CD4-positive, alpha-beta memory T cell (primary cell): ENCODE data around the gene GAB4. TPM values are rescaled to one million over a fixed set of nuclear protein-coding genes. Genes with fewer than 3 reads are reported as not detected.
"Not testable (repeated sequence)": the region's sequence is repeated elsewhere in the genome, so short reads cannot be mapped to it uniquely, and the experiment has no call there.

ENCODE experiments used
- CTCF ChIA-PET: fragments of 350-600 bp; sonication (Branson Sonifier 250); formaldehyde crosslinking; loops from one replicate; lab custom pipeline; 2021; ENCODE audit warnings: inconsistent platforms; ENCODE audit not compliant: partially characterized antibody; lab: Charles Lee
- POLR2A ChIA-PET: fragments of 350-600 bp; sonication (Branson Sonifier 250); formaldehyde crosslinking; loops from one replicate; lab custom pipeline; 2021; ENCODE audit not compliant: partially characterized antibody; lab: Charles Lee
- DNase-seq, 5 donors: peaks; one replicate each; pipeline versions ENCODE4 v3.0.0 to v3.0.0-alpha.2; 2020 to 2022; ENCODE audit warnings: mixed read lengths in 1 of 5
- H3K27ac ChIP-seq: one replicate; pipeline ENCODE4 v1.7.0; 2013; ENCODE audit warnings: low read depth, low read length
- H3K27me3 ChIP-seq: 2 replicates; pipeline ENCODE4 v1.7.0; 2013; ENCODE audit warnings: mild to moderate bottlenecking, low read length, moderate library complexity; ENCODE audit not compliant: insufficient read depth
- H3K36me3 ChIP-seq: 2 replicates; pipeline ENCODE4 v1.7.0; 2013; ENCODE audit warnings: mild to moderate bottlenecking, low read length, moderate library complexity; ENCODE audit not compliant: insufficient read depth
- H3K4me1 ChIP-seq: 2 replicates; pipeline ENCODE4 v1.7.0; 2013; ENCODE audit warnings: mild to moderate bottlenecking, low read length, moderate library complexity; ENCODE audit not compliant: insufficient read depth
- H3K4me3 ChIP-seq, 2 donors: one replicate each; pipeline ENCODE4 v1.7.0; 2013; ENCODE audit warnings: low read length in 2 of 2, mild to moderate bottlenecking in 1 of 2
- H3K9me3 ChIP-seq, 2 donors: one replicate each; pipeline ENCODE4 v1.7.0; 2013; ENCODE audit warnings: low read length in 2 of 2, control low read depth in 1 of 2; ENCODE audit not compliant: control insufficient read depth in 1 of 2
- H3K27ac Mint-ChIP-seq, 7 donors: one replicate each; pipeline ENCODE4 v1.8.0; 2020 to 2021; ENCODE audit warnings: mixed read lengths in 7 of 7, mild to moderate bottlenecking in 6 of 7, inconsistent platforms in 3 of 7, moderate library complexity in 3 of 7
- H3K27me3 Mint-ChIP-seq, 2 donors: one replicate each; pipeline ENCODE4 v1.8.0; 2020 to 2021; ENCODE audit warnings: mixed read lengths in 2 of 2
- H3K36me3 Mint-ChIP-seq, 2 donors: one replicate each; pipeline ENCODE4 v1.8.0; 2020 to 2021; ENCODE audit warnings: mixed read lengths in 2 of 2, inconsistent platforms in 1 of 2, mild to moderate bottlenecking in 1 of 2
- H3K4me1 Mint-ChIP-seq, 4 donors: one replicate each; pipeline ENCODE4 v1.8.0; 2020 to 2021; ENCODE audit warnings: mixed read lengths in 4 of 4, mild to moderate bottlenecking in 1 of 4
- H3K4me3 Mint-ChIP-seq, 8 donors: one replicate each; pipeline ENCODE4 v1.8.0; 2020 to 2021; ENCODE audit warnings: mixed read lengths in 8 of 8, mild to moderate bottlenecking in 7 of 8, moderate library complexity in 6 of 8, inconsistent platforms in 3 of 8
- H3K9me3 Mint-ChIP-seq, 8 donors: one replicate each; pipeline ENCODE4 v1.8.0; 2020 to 2021; ENCODE audit warnings: mixed read lengths in 8 of 8, mild to moderate bottlenecking in 5 of 8, inconsistent platforms in 3 of 8, moderate library complexity in 1 of 8
- intact Hi-C: fragments of 100-400 bp; cut with micrococcal nuclease; formaldehyde crosslinking; loops from one replicate; pipeline ENCODE4 v1.15.1; 2023
- polyA plus RNA-seq, 2 donors: library from polyadenylated mRNA; unstranded; fragments of 300-500 nt; fragmentation: Illumina TruSeq; gene quantifications; one replicate each; pipeline ENCODE4 v1.2.3, GENCODE V29; 2021
- total RNA-seq, 2 experiments: library from RNA; stranded (reverse); gene quantifications; one replicate each; pipeline ENCODE4 v1.2.3, GENCODE V29; 2021

GAB4 gene
- total and polyA plus RNA-seq, 4 experiments from 2014 or later: not detected

DNA sequence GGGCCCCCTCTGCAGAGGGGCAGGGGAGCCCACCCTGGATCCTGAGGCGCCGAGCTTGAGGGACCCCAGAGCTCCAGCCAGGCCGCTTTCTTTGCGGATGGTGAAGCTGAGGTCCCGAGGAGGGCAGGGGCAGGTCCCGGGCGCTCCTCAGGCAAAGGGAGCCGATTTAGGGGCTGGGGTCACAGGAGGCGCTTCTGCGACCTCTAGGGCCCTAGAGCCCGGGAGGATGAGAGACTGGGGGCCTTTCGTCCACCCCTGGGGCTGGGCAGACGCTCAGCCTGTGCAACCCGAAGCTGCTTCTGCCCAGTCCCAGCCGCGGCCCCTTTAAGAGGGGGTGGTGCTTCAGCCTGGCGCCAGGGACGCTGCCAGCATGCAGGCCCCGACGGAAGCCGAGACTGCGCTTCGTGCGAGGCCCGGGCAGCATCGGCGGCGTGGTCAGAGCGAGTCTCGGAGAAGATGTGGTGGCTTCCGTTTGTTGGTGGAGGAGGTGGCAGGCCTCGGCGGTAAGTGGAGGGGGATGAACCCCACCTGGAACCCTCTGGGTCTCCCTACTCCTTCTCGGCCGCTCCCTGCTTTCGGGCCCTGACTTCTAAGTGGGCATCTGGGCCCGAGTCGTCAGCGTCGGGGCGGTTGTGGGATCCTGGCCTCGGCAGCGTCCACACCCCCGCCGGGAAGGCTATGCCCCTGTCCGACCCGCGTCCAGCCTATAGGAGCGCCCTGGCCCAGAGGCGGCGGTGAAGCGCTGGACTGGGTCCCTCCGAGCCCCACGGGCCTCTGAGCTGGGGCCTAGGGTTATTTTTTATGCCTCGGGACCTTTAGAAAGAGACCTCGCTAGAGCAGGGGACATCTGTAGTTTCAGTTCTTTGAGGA, 29.1 kb upstream of the GAB4 start:
- H3K4me1 Mint-ChIP-seq, POLR2A ChIA-PET, H3K36me3 Mint-ChIP-seq, H3K4me1 ChIP-seq, H3K9me3 Mint-ChIP-seq, H3K4me3 ChIP-seq, CTCF ChIA-PET, intact Hi-C loops, H3K27ac ChIP-seq, H3K27ac Mint-ChIP-seq, H3K27me3 ChIP-seq, H3K9me3 ChIP-seq, H3K36me3 ChIP-seq: not testable (repeated sequence)
- Mint-ChIP-seq H3K4me3 (peak overlapping the region in 7 of 8 donors; percentile 15 to 71 (median 61)), H3K27me3 (peaks cover 6 to 10% of the 10 kb centered on the region in 2 donors)
- DNase-seq: peak in 2 of 5 donors; percentile 7 to 11

DNA sequence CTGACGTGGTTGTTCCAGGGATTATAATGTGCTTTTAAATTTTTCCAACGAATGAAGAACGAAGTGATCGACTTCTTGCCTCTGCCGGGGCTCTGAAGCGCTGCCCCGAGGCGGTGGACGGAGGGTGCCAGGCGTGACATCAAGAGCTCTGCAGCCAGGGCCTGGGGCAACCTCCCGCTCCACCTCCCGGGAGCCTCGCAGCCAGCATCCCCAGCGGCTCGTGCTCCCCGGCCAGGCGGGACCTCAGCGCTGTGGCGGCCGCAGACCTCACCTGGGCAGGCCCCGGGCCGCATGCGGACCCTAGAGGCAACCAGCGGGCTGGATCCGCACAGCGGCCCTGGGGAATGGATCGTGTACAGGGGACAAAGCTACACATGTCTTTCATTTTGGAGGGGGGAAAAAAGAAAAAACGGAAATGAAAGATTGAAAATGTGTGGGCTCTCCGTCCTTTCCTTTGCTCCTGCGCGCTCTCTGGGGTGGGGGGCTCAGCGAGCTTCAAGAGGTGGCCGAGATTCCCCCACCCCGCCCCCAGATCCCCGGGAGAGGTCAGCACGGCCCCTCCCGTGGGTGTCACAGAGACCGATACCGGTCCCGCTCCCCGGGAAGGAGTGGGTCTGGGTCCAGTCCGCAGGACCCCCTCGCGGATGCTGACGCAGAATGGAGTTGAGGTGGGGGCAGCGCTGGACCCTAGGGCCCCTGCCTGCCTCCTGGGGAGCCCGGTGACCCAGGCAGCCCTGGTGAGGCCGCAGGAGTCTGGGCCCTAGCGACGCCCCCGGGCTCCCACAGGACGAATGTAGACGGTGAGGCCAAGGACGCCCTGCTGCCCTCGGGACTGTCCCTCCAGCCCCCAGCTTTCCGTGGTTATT, 28.2 kb upstream of the GAB4 start:
- H3K36me3 ChIP-seq, POLR2A ChIA-PET, H3K4me3 ChIP-seq, DNase-seq, H3K9me3 ChIP-seq, H3K9me3 Mint-ChIP-seq, H3K4me1 ChIP-seq, H3K27ac ChIP-seq, CTCF ChIA-PET, H3K27me3 ChIP-seq, intact Hi-C loops, H3K4me1 Mint-ChIP-seq, H3K36me3 Mint-ChIP-seq: not testable (repeated sequence)
- peak overlapping the region; percentile 64 to 80 (median 74) for H3K4me3 Mint-ChIP-seq
- peaks cover 6 to 10% of the 10 kb centered on the region in 2 donors for H3K27me3 Mint-ChIP-seq
- H3K27ac Mint-ChIP-seq: peak overlapping the region in 2 of 7 donors; percentile 41 to 52

- ChIA-PET CTCF (no interaction called here), POLR2A (no interaction called here)
- Histone ChIP-seq H3K4me1 (no peaks in the 10 kb centered on the region), H3K9me3 (no peaks in the 10 kb centered on the region), H3K27ac (no peak overlapping the region), H3K4me3 (no peak overlapping the region), H3K36me3 (no peaks in the 10 kb centered on the region), H3K27me3 (no peaks in the 10 kb centered on the region)
- DNase-seq: no peak
- Mint-ChIP-seq H3K36me3 (no peaks in the 10 kb centered on the region), H3K27ac (peak overlapping the region in 1 of 7 donors; percentile 40), H3K4me1 (peaks cover 0 to 4% (median 2%) of the 10 kb centered on the region in 4 donors), H3K27me3 (peaks cover 6 to 12% of the 10 kb centered on the region in 2 donors), H3K9me3 (no peaks in the 10 kb centered on the region), H3K4me3 (peak overlapping the region; percentile 10 to 74 (median 40))
- intact Hi-C loops: no loop called here
Observed at GRCh38 chr22:17035246-17035645, 27.2 kb upstream of the GAB4 start.

GRCh38 chr22:17034532-17034931, 26.5 kb upstream of the GAB4 start:
- H3K4me3 ChIP-seq, intact Hi-C loops, H3K36me3 ChIP-seq, H3K4me1 Mint-ChIP-seq, H3K4me3 Mint-ChIP-seq, H3K27ac ChIP-seq, H3K27me3 ChIP-seq, H3K9me3 Mint-ChIP-seq, H3K36me3 Mint-ChIP-seq, POLR2A ChIA-PET, H3K9me3 ChIP-seq, CTCF ChIA-PET, H3K4me1 ChIP-seq, H3K27ac Mint-ChIP-seq, DNase-seq: not testable (repeated sequence)
- H3K27me3 Mint-ChIP-seq: peaks cover 6 to 15% of the 10 kb centered on the region in 2 donors

GRCh38 chr22:17032277-17032676, 24.3 kb upstream of the GAB4 start:
- H3K9me3 Mint-ChIP-seq, H3K9me3 ChIP-seq: not testable (repeated sequence)
- H3K27me3 Mint-ChIP-seq: peaks cover 9 to 15% of the 10 kb centered on the region in 2 donors

GRCh38 chr22:17024380-17024779, 16.4 kb upstream of the GAB4 start:
- intact Hi-C loops, H3K4me1 Mint-ChIP-seq, H3K4me1 ChIP-seq, POLR2A ChIA-PET, H3K27ac Mint-ChIP-seq, H3K27ac ChIP-seq, H3K36me3 ChIP-seq, H3K27me3 ChIP-seq, H3K36me3 Mint-ChIP-seq, H3K4me3 ChIP-seq, H3K9me3 ChIP-seq, CTCF ChIA-PET, H3K4me3 Mint-ChIP-seq: not testable (repeated sequence)
- H3K27me3 Mint-ChIP-seq: peaks cover 16 to 21% of the 10 kb centered on the region in 2 donors
- peaks cover 0 to 10% (median 7%) of the 10 kb centered on the region in 8 donors for H3K9me3 Mint-ChIP-seq
- peak in 1 of 5 donors; percentile 34 for DNase-seq

More at GRCh38 chr22:17032277-17032676, 24.3 kb upstream of the GAB4 start:
- CTCF ChIA-PET, H3K4me3 ChIP-seq, DNase-seq, H3K27ac ChIP-seq, H3K4me3 Mint-ChIP-seq, POLR2A ChIA-PET, H3K27me3 ChIP-seq, H3K4me1 ChIP-seq, intact Hi-C loops, H3K27ac Mint-ChIP-seq, H3K4me1 Mint-ChIP-seq, H3K36me3 ChIP-seq, H3K36me3 Mint-ChIP-seq: not testable (repeated sequence)

DNA sequence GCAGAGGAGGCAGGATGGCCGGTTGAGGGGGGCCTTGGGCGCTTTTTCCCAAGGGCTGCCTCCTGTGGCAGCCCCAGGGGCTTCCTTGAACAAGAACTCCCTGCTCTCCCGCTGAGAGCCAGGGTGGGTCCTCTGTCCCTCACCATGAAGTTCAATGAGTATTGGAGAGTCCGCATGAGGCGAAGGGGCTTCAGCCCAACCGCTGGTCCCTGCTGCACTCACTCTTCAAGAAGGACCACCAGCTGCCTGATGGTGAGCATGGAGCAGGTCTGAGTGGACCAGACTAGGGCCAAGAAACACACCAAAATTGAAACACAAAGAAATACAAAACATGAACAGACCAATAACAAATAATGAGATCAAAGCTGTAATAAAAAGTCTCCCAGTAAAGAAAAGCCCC, 7.5 kb upstream of the GAB4 start:
- CTCF ChIA-PET, H3K27me3 ChIP-seq, H3K4me3 Mint-ChIP-seq, H3K27ac ChIP-seq, H3K4me1 ChIP-seq, H3K9me3 ChIP-seq, H3K4me3 ChIP-seq, H3K36me3 Mint-ChIP-seq, H3K27ac Mint-ChIP-seq, DNase-seq, H3K36me3 ChIP-seq, intact Hi-C loops, POLR2A ChIA-PET, H3K4me1 Mint-ChIP-seq, H3K9me3 Mint-ChIP-seq: not testable (repeated sequence)
- H3K27me3 Mint-ChIP-seq: peaks cover 22 to 28% of the 10 kb centered on the region in 2 donors
